ENCODE measurements around the gene ARHGDIG. TPM values are rescaled to one million over a fixed set of nuclear protein-coding genes. Genes with fewer than 3 reads are reported as not detected.

The ARHGDIG gene
- total RNA-seq, 1 experiment from 2014 or later = 5.9 TPM

- Histone ChIP-seq H3K14ac (ENCODE audit: insufficient read depth, low read length) (no peak overlapping the region), H2AFZ (ENCODE audit: low read length) (no peak overlapping the region), H4K20me1 (ENCODE audit: control insufficient read depth, insufficient read depth, insufficient read length) (no peaks in the 10 kb centered on the region), H3K4me2 (ENCODE audit: insufficient read depth, insufficient read length, low read length) (no peak overlapping the region), H2BK5ac (ENCODE audit: insufficient read length, low read length) (no peak overlapping the region), H3K23ac (ENCODE audit: insufficient read length, low read depth, low read length) (no peak overlapping the region), H3K4ac (ENCODE audit: low read depth, low read length) (no peak overlapping the region), H4K91ac (ENCODE audit: insufficient read length, low read depth, low read length) (no peak overlapping the region), H2BK20ac (ENCODE audit: low read depth, low read length, poor library complexity, severe bottlenecking) (no peak overlapping the region), H3K23me2 (ENCODE audit: insufficient read length, low read depth, low read length, poor library complexity, severe bottlenecking) (no peaks in the 10 kb centered on the region), H3K79me1 (ENCODE audit: insufficient read depth, low read depth, low read length, poor library complexity, severe bottlenecking) (no peaks in the 10 kb centered on the region), H3T11ph (ENCODE audit: low read length) (no peak overlapping the region), H3K4me1 (ENCODE audit: insufficient read depth, low read length) (no peaks in the 10 kb centered on the region), H4K8ac (replicated peaks; ENCODE audit: insufficient read length, low read depth, low read length) (no peak overlapping the region), H3K27ac (ENCODE audit: insufficient read length, low read depth, low read length) (no peak overlapping the region), H3K56ac (ENCODE audit: insufficient read length, low read depth, low read length) (no peak overlapping the region), H3K9ac (ENCODE audit: extremely low read depth, insufficient read length, low read length) (no peak overlapping the region), H2AK5ac (ENCODE audit: insufficient read length, low read length) (no peak overlapping the region), H4K5ac (ENCODE audit: insufficient read length, low read depth, low read length) (no peak overlapping the region), H2BK12ac (ENCODE audit: insufficient read length, low read depth, low read length) (no peak overlapping the region), H3K18ac (ENCODE audit: insufficient read length, low read depth, low read length) (no peak overlapping the region), H3K9me3 (ENCODE audit: control insufficient read depth, low read depth, low read length) (no peaks in the 10 kb centered on the region), H3K27me3 (ENCODE audit: insufficient read depth, low read length) (no peaks in the 10 kb centered on the region), H2BK120ac (ENCODE audit: low read depth, low read length, poor library complexity, severe bottlenecking) (no peak overlapping the region), H2BK15ac (ENCODE audit: low read depth, low read length) (no peak overlapping the region), H3K79me2 (ENCODE audit: insufficient read depth, low read length) (no peaks in the 10 kb centered on the region)
- no CpG with 5 or more reads among the region's 28 CpGs for WGBS (ENCODE audit: extremely low coverage, insufficient read length, low lambda C conversion rate)
- H3K4me1 Mint-ChIP-seq = no peaks in the 10 kb centered on the region; a peak in 1 of 4 replicates
- no peak overlapping the region for H3K4me3 Mint-ChIP-seq
- H3K36me3 Mint-ChIP-seq (ENCODE audit: insufficient read depth in 1 of 3, low read depth in 3 of 3) = peaks cover 12 to 53% (median 27%) of the 10 kb centered on the region in 3 experiments; a peak in 6 of 7 replicates
- no peak for TF ChIP-seq CTCF (conservative IDR thresholded peaks at IDR 0.05)
- H3K9me3 Mint-ChIP-seq = no peaks in the 10 kb centered on the region
- no peak for DNase-seq
- no peaks in the 10 kb centered on the region for H3K27me3 Mint-ChIP-seq (ENCODE audit: low read depth)
- H3K27ac Mint-ChIP-seq = peak overlapping the region in 1 of 3 experiments; percentile 44; a peak in 1 of 7 replicates
Observed at GRCh38 chr16:261031-261691, 19.2 kb upstream of the ARHGDIG start.

All from H9 (cell line).